HCT116 (cell line): Measurements from ENCODE around the gene UNC80.

Experiments
- CEBPB ChIP-seq: IDR thresholded peaks from 2 replicates; pipeline ENCODE4 v1.6.1; 2012; ENCODE audit warnings: low read depth
- ELF1 ChIP-seq: IDR thresholded peaks from 2 replicates; pipeline ENCODE4 v1.6.1; 2012; ENCODE audit warnings: low read depth, borderline replicate concordance
- EZH2 ChIP-seq: fragments of 200-600 bp; sonication (generic); IDR thresholded peaks from 2 replicates; pipeline ENCODE4 v1.6.1; 2017; ENCODE audit warnings: antibody characterized with exemption, mixed run types
- EZH2phosphoT487 ChIP-seq: fragments of 200-600 bp; IDR thresholded peaks from 2 replicates; pipeline ENCODE4 v1.6.1; 2018; ENCODE audit warnings: antibody characterized with exemption, borderline replicate concordance
- POLR2A ChIP-seq: IDR thresholded peaks from 2 replicates; pipeline ENCODE4 v1.7.0; 2011; ENCODE audit warnings: borderline replicate concordance; ENCODE audit not compliant: insufficient read depth, insufficient read length; ENCODE audit errors: extremely low read depth
- RAD21 ChIP-seq: IDR thresholded peaks from 2 replicates; pipeline ENCODE4 v1.6.1; 2012; ENCODE audit warnings: low read depth, mild to moderate bottlenecking
- SIN3A ChIP-seq: IDR thresholded peaks from 2 replicates; pipeline ENCODE4 v1.6.1; 2012; ENCODE audit warnings: low read depth
- SRF ChIP-seq: IDR thresholded peaks from 2 replicates; pipeline ENCODE4 v1.6.1; 2012; ENCODE audit warnings: low read depth
- ZNF274 ChIP-seq: fragments of 200-500 bp; sonication (Bioruptor generic); IDR thresholded peaks from 2 replicates; pipeline ENCODE4 v1.6.1; 2014; ENCODE audit warnings: mild to moderate bottlenecking, low read depth, low read length, inconsistent platforms
- TF ChIP-seq, protein P1 (sequence below), 3 experiments: fragments of 200-600 bp in 1 of 3; sonication (generic) in 1 of 3; IDR thresholded peaks in 2 of 3; conservative IDR thresholded peaks in 1 of 3; 2 replicates each; pipeline ENCODE4 v1.5.1; 2012 to 2017; ENCODE audit warnings: low read depth in 2 of 3, low read length in 2 of 3, antibody characterized with exemption in 1 of 3, borderline replicate concordance in 1 of 3, control low read depth in 1 of 3, mild to moderate bottlenecking in 1 of 3, mixed read lengths in 1 of 3, mixed run types in 1 of 3, moderate library complexity in 1 of 3; ENCODE audit not compliant: insufficient read depth in 1 of 3
- TF ChIP-seq, protein P2 (sequence below): IDR thresholded peaks from 2 replicates; pipeline ENCODE4 v1.6.1; 2012
- TF ChIP-seq, protein P3 (sequence below): IDR thresholded peaks from 2 replicates; pipeline ENCODE4 v1.6.1; 2012; ENCODE audit warnings: low read depth
- TF ChIP-seq, protein P4 (sequence below): IDR thresholded peaks from 2 replicates; pipeline ENCODE4 v1.6.1; 2012

DNA sequence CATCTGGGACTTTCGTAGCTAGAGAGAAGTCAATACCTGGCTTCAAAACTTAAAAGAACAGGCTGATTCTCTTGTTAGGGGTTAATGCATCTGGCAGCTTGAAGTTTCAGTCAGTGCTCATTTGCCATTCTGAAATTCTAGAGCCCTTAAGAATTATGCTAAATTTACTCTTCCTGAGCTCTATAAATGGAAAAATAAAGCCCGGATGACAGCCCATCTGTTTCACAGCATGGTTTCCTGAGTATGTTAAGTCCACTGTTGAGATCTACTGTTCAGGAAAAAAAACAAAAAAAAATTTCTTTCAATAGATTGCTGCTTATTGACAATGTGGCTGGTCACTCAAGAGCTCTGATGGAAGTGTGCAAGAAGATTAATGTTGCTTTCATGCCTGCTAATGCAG is 129.5 kb downstream of the UNC80 start:
- TF ChIP-seq, protein P1, sequence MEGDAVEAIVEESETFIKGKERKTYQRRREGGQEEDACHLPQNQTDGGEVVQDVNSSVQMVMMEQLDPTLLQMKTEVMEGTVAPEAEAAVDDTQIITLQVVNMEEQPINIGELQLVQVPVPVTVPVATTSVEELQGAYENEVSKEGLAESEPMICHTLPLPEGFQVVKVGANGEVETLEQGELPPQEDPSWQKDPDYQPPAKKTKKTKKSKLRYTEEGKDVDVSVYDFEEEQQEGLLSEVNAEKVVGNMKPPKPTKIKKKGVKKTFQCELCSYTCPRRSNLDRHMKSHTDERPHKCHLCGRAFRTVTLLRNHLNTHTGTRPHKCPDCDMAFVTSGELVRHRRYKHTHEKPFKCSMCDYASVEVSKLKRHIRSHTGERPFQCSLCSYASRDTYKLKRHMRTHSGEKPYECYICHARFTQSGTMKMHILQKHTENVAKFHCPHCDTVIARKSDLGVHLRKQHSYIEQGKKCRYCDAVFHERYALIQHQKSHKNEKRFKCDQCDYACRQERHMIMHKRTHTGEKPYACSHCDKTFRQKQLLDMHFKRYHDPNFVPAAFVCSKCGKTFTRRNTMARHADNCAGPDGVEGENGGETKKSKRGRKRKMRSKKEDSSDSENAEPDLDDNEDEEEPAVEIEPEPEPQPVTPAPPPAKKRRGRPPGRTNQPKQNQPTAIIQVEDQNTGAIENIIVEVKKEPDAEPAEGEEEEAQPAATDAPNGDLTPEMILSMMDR (IDR thresholded peaks at IDR 0.05 in 2 of 3, conservative IDR thresholded peaks at IDR 0.05 in 1 of 3; ENCODE audit: borderline replicate concordance in 1 of 3, insufficient read depth in 1 of 3, low read depth in 2 of 3, low read length in 2 of 3) = no peak
- TF ChIP-seq RAD21 (no peak), SRF (no peak), EZH2 (no peak), ELF1 (no peak), CEBPB (no peak), ZNF274 (no peak), POLR2A (no peak), SIN3A (no peak), EZH2phosphoT487 (no peak)
- TF ChIP-seq, protein P2, sequence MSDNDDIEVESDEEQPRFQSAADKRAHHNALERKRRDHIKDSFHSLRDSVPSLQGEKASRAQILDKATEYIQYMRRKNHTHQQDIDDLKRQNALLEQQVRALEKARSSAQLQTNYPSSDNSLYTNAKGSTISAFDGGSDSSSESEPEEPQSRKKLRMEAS = no peak
- TF ChIP-seq, protein P3, sequence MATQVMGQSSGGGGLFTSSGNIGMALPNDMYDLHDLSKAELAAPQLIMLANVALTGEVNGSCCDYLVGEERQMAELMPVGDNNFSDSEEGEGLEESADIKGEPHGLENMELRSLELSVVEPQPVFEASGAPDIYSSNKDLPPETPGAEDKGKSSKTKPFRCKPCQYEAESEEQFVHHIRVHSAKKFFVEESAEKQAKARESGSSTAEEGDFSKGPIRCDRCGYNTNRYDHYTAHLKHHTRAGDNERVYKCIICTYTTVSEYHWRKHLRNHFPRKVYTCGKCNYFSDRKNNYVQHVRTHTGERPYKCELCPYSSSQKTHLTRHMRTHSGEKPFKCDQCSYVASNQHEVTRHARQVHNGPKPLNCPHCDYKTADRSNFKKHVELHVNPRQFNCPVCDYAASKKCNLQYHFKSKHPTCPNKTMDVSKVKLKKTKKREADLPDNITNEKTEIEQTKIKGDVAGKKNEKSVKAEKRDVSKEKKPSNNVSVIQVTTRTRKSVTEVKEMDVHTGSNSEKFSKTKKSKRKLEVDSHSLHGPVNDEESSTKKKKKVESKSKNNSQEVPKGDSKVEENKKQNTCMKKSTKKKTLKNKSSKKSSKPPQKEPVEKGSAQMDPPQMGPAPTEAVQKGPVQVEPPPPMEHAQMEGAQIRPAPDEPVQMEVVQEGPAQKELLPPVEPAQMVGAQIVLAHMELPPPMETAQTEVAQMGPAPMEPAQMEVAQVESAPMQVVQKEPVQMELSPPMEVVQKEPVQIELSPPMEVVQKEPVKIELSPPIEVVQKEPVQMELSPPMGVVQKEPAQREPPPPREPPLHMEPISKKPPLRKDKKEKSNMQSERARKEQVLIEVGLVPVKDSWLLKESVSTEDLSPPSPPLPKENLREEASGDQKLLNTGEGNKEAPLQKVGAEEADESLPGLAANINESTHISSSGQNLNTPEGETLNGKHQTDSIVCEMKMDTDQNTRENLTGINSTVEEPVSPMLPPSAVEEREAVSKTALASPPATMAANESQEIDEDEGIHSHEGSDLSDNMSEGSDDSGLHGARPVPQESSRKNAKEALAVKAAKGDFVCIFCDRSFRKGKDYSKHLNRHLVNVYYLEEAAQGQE = no peak
- TF ChIP-seq, protein P4, sequence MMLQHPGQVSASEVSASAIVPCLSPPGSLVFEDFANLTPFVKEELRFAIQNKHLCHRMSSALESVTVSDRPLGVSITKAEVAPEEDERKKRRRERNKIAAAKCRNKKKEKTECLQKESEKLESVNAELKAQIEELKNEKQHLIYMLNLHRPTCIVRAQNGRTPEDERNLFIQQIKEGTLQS = no peak
